BLaER1 treated with 17β-estradiol and CSF1 and Interleukin-3, amounts not matched to agents 10 nM and 100 nM (cell line): Measurements from ENCODE around the gene EEF1A2.

ENCODE experiments used
- H3K27ac ChIP-seq, 11 experiments: shearing (Covaris generic); formaldehyde crosslinking; 2 replicates each; pipeline ENCODE4 v1.8.1; 2022
- H3K27me3 ChIP-seq, 11 experiments: shearing (Covaris generic); formaldehyde crosslinking; 2 replicates each; pipeline ENCODE4 v1.8.1; 2022
- H3K36me3 ChIP-seq, 11 experiments: shearing (Covaris generic); formaldehyde crosslinking; 2 replicates each; pipeline ENCODE4 v1.8.1; 2022
- H3K4me1 ChIP-seq, 10 experiments: shearing (Covaris generic); formaldehyde crosslinking; 2 replicates each; pipeline ENCODE4 v1.8.1; 2022
- H3K4me2 ChIP-seq, 11 experiments: shearing (Covaris generic); formaldehyde crosslinking; 2 replicates each; pipeline ENCODE4 v1.8.1; 2022
- H3K4me3 ChIP-seq, 10 experiments: shearing (Covaris generic); formaldehyde crosslinking; 2 replicates each; pipeline ENCODE4 v1.8.1; 2022
- H3K9ac ChIP-seq, 11 experiments: shearing (Covaris generic); formaldehyde crosslinking; 2 replicates each; pipeline ENCODE4 v1.8.1; 2022
- H3K9me3 ChIP-seq, 11 experiments: shearing (Covaris generic); formaldehyde crosslinking; replicated peaks in 1 of 11; 2 replicates each; pipeline ENCODE4 v1.8.1; 2022
- H4K20me1 ChIP-seq, 11 experiments: shearing (Covaris generic); formaldehyde crosslinking; 2 replicates each; pipeline ENCODE4 v1.8.1; 2022
- Cebpa-rat ChIP-seq, 11 experiments: shearing (Covaris generic); IDR thresholded peaks; 2 replicates each; pipeline ENCODE4 v1.8.1; 2022

EEF1A2 gene

DNA sequence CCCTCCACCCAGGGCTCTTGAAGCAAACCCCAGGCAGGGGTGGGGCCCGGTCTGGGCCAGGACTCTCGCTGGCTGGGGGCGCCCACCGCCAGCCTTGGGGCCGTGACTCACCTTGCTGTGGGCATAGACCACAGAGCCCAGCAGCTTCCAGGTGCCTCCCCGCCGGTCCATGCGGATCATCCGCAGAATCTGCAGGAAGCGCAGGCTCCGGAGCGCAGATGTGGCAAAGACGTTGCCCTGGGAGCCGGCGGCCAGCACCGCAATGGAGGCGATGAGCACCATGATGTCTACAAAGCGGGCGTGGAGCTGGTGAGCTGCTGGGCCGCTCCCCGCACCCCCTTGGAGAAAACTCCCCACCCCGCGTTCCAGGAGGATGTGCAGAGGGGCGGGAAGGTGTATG, 54.3 kb downstream of the EEF1A2 start:
- Histone ChIP-seq H3K4me1 (peaks cover 44 to 88% (median 82%) of the 10 kb centered on the region in 10 experiments), H3K4me3 (peak overlapping the region in 5 of 10 experiments; percentile 29 to 54 (median 37); a peak in 4 of 20 replicates), H3K36me3 (no peaks in the 10 kb centered on the region), H3K27me3 (peaks cover 0 to 45% (median 7%) of the 10 kb centered on the region in 11 experiments; a peak in 13 of 22 replicates), H3K9me3 (no peaks in the 10 kb centered on the region), H3K27ac (peak overlapping the region in 5 of 11 experiments; percentile 63 to 76 (median 69); a peak in 9 of 22 replicates), H4K20me1 (peaks cover 0 to 33% (median 10%) of the 10 kb centered on the region in 11 experiments; a peak in 14 of 22 replicates), H3K4me2 (peak overlapping the region; percentile 66 to 99 (median 96)), H3K9ac (peak overlapping the region in 9 of 11 experiments; percentile 46 to 71 (median 61); a peak in 11 of 22 replicates)
- TF ChIP-seq Cebpa-rat (IDR thresholded peaks at IDR 0.05) = no peak

DNA sequence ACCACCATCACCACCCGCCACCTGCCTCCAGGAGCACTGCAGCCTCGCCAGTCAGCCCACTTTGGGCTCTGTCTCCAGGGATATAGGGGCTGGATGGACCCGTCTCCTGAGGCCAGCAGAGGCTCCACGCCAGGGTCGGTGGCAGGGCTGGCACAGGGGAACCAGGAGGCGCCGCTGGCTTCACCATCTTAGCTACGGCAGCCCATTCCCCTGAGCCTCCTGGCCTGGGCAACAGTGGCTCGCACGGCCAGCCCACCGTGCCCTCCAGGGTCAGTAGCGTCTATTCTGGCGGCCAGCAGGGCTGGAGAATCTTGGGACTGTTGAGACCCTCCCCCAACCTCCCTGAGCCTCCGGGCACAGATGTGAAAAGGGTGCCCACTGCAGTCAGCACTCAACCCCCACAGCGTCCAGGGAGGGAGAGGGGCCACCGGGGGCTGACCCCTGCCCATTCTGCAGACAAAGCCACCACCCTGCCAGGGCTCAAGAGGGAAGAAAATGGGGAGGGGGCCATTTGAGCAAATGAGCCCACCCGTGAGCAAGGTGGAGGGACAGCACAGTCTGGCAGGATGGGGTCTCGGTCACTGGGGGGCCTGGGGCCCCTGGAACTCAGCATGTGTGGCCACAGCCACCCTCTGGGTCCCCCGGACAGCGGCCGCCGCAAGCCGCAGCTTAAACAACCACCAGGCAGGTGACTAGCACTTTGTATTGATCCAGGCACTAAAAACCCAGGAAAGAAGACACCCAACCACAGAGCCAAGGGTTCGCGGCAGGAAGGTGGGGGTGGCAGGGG, 55.1 kb downstream of the EEF1A2 start:
- Histone ChIP-seq H3K4me2 (peak overlapping the region in 10 of 11 experiments; percentile 75 to 99 (median 96); a peak in 19 of 22 replicates), H3K4me3 (peak overlapping the region in 1 of 10 experiments; percentile 54; a peak in 1 of 20 replicates), H3K27ac (peak overlapping the region in 1 of 11 experiments; percentile 75; a peak in 2 of 22 replicates), H3K4me1 (peaks cover 44 to 91% (median 82%) of the 10 kb centered on the region in 10 experiments), H3K36me3 (no peaks in the 10 kb centered on the region), H3K9me3 (no peaks in the 10 kb centered on the region), H3K9ac (no peak overlapping the region), H4K20me1 (peaks cover 0 to 38% (median 12%) of the 10 kb centered on the region in 11 experiments; a peak in 14 of 22 replicates), H3K27me3 (peaks cover 0 to 43% (median 7%) of the 10 kb centered on the region in 11 experiments; a peak in 13 of 22 replicates)
- TF ChIP-seq Cebpa-rat (IDR thresholded peaks at IDR 0.05) = no peak

DNA sequence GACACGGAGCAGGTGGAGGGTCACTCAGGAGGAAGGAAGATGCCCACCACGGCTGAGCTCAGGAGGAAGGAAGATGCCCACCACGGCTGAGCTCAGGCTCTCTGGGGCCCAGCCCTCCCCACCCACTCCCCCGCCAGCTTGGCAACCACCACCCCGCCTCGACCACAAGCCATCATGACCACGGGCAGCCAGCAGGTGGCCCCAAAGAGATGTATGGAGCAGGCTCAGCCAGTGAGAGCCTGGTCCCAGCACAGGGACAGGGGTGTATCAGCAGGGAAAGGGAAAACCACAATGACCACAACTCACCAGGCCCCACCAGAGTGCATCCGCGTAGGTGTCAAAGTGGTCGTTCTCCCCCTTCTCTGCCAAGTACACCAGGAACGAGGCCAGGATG, 56.8 kb downstream of the EEF1A2 start:
- no peak for TF ChIP-seq Cebpa-rat (IDR thresholded peaks at IDR 0.05)

DNA sequence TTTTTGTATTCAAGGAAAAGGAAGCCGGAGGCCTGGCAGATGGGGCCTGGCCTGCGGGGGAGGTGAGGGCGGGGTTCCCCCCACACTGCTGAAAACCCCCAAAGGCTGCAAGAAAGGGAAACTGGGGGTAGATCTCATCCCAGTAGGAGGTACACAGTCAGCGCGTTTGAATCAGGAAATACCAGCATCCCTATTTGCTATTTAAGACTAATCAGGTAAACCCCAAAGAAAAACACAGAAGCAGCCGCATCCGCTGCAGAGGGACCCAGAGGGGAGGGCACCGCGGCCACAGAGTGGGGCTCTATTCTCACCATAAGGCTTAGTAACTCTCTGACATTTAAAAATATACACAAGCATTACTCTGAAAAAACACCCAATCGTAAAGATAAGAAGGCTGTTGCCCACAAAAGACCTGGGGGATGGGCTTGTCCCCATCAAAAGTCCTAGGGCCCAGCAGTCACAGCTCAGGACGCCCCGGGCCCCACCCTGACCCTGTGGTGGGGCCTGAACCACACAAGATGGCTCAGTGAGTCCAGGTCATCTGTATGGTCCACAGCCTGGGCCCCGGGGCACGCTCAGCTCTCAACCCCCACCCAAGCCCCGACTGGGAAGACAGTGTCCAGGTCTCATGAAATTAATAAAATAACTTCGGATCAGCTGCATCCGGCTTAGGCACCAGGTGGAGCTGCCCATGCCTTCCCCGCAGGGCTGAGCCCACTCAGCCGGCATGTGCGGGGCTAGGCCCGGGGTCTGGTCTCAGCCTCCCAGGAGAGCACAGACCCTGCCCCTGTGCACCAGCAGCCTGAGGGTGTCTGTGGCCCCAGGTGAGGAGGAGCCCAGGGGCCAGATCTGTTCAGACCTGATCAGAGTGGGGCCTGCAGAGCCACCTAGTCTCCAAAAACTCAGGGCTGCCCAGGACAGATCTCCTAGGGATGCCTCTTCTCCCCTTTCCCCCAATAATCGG, 57.5 kb downstream of the EEF1A2 start:
- TF ChIP-seq Cebpa-rat (IDR thresholded peaks at IDR 0.05) = no peak
- H3K4me3 ChIP-seq = peak overlapping the region in 3 of 10 experiments; percentile 6 to 27 (median 21); a peak in 2 of 20 replicates
- H3K4me1 ChIP-seq = peaks cover 35 to 87% (median 62%) of the 10 kb centered on the region in 10 experiments
- peak overlapping the region in 5 of 11 experiments; percentile 2 to 42 (median 36); a peak in 6 of 22 replicates for H3K27ac ChIP-seq
- no peaks in the 10 kb centered on the region for H3K36me3 ChIP-seq
- H3K4me2 ChIP-seq = peak overlapping the region; percentile 62 to 95 (median 84)
- H4K20me1 ChIP-seq = peaks cover 0 to 32% (median 12%) of the 10 kb centered on the region in 11 experiments; a peak in 14 of 22 replicates
- no peaks in the 10 kb centered on the region for H3K9me3 ChIP-seq
- peaks cover 0 to 21% (median 0%) of the 10 kb centered on the region in 11 experiments; a peak in 4 of 22 replicates for H3K27me3 ChIP-seq
- peak overlapping the region in 9 of 11 experiments; percentile 11 to 52 (median 46); a peak in 12 of 22 replicates for H3K9ac ChIP-seq

More for the DNA sequence above, 56.8 kb downstream of the EEF1A2 start:
- H3K27me3 ChIP-seq = peaks cover 0 to 26% (median 0%) of the 10 kb centered on the region in 11 experiments; a peak in 8 of 22 replicates
- H3K4me2 ChIP-seq = peak overlapping the region; percentile 62 to 95 (median 84)
- H3K4me1 ChIP-seq = peaks cover 41 to 90% (median 69%) of the 10 kb centered on the region in 10 experiments
- no peaks in the 10 kb centered on the region for H3K36me3 ChIP-seq
- peak overlapping the region in 2 of 11 experiments; percentile 36 to 42; a peak in 2 of 22 replicates for H3K27ac ChIP-seq
- H3K9me3 ChIP-seq = no peaks in the 10 kb centered on the region
- H3K9ac ChIP-seq = peak overlapping the region in 4 of 11 experiments; percentile 25 to 52 (median 50); a peak in 4 of 22 replicates
- peaks cover 0 to 32% (median 12%) of the 10 kb centered on the region in 11 experiments; a peak in 14 of 22 replicates for H4K20me1 ChIP-seq
- H3K4me3 ChIP-seq = peak overlapping the region in 1 of 10 experiments; percentile 27; a peak in 1 of 20 replicates

DNA sequence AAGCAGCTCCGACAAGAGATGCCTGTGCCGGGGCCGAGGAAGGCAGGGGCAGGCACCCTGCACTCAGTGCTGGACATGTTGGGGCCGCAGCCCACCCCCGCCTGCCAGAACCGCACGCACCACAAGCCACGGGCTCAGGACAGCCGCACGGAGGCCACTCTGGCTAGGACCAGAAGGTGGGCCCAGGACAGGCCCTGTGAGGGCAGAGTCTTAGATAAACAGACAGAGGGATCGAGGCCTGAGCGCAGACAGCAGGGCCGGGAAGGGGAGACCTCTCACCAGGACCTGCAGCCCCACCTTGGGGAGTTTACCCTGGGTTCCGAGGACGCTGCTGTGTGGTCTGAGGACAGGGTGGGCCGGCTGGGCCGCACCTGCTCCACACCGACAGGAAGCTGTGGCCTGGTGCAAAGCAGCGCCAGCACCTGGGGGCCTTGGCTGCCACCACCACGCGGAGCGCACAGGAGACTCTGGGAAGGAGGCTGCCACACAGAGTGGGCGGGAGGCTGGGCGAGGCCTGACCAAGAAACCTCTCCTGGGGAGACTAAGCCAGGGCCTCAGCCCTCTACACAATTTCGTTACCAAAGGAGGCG, 58.4 kb downstream of the EEF1A2 start:
- H3K27ac ChIP-seq = no peak overlapping the region
- peak overlapping the region in 10 of 11 experiments; percentile 81 to 95 (median 84); a peak in 19 of 22 replicates for H3K4me2 ChIP-seq
- peaks cover 0 to 25% (median 0%) of the 10 kb centered on the region in 11 experiments; a peak in 4 of 22 replicates for H3K27me3 ChIP-seq
- no peak for TF ChIP-seq Cebpa-rat (IDR thresholded peaks at IDR 0.05)
- H3K36me3 ChIP-seq = no peaks in the 10 kb centered on the region
- H3K9ac ChIP-seq = peak overlapping the region in 1 of 11 experiments; percentile 7; a peak in 2 of 22 replicates
- H4K20me1 ChIP-seq = peaks cover 0 to 32% (median 12%) of the 10 kb centered on the region in 11 experiments; a peak in 14 of 22 replicates
- no peak overlapping the region for H3K4me3 ChIP-seq
- peaks cover 25 to 87% (median 54%) of the 10 kb centered on the region in 10 experiments for H3K4me1 ChIP-seq
- no peaks in the 10 kb centered on the region for H3K9me3 ChIP-seq

DNA sequence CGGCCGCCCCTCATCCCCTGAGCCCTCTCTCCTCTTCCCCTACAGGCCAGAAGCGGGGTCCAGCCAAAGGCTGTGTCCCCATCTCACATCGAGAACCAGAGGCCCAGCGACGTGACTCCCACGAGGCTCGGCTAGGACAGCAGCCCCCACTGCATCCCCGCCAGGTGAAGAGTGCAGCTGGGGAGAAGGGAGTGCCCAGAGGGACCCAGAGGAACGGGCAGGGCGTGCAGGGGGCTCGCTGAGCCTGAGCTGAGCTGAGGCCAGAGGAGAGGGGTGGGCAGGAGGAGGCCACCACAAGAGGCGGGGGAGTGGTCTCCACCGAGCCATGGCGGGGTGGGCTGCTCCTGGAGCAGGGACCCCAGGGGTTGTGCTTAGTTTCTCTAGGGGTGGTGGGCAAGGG, 59.0 kb downstream of the EEF1A2 start:
- no peaks in the 10 kb centered on the region for H3K36me3 ChIP-seq
- peaks cover 19 to 87% (median 49%) of the 10 kb centered on the region in 10 experiments for H3K4me1 ChIP-seq
- H3K4me3 ChIP-seq = no peak overlapping the region
- no peaks in the 10 kb centered on the region for H3K9me3 ChIP-seq
- TF ChIP-seq Cebpa-rat (IDR thresholded peaks at IDR 0.05) = no peak
- H3K4me2 ChIP-seq = peak overlapping the region in 8 of 11 experiments; percentile 82 to 95 (median 85); a peak in 14 of 22 replicates
- H3K27me3 ChIP-seq = peaks cover 0 to 24% (median 0%) of the 10 kb centered on the region in 11 experiments; a peak in 4 of 22 replicates
- no peak overlapping the region for H3K27ac ChIP-seq
- H3K9ac ChIP-seq = peak overlapping the region in 1 of 11 experiments; percentile 29; a peak in 1 of 22 replicates
- H4K20me1 ChIP-seq = peaks cover 0 to 32% (median 12%) of the 10 kb centered on the region in 11 experiments; a peak in 14 of 22 replicates

DNA sequence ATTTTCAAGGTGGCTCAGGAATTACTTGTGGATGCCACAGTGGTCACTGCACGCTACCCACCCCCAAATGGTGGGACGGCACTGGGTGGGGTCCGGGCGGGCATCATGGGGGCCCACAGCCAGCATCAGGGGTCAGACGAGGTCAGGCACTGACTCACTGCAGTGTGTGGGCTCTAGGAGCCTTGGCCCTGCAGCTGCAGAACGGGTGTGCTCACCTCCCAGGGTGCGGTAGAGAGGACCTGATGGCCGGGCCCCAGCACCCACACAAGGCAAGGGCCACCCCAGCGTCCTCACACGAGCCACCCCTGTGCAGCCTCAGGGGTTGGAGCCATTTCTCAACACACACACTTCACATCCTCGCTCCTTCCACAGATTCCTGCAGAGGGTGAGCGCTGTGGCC, 60.8 kb downstream of the EEF1A2 start:
- TF ChIP-seq Cebpa-rat (IDR thresholded peaks at IDR 0.05) = no peak
- Histone ChIP-seq H4K20me1 (peaks cover 0 to 43% (median 15%) of the 10 kb centered on the region in 11 experiments; a peak in 14 of 22 replicates), H3K9ac (no peak overlapping the region), H3K27ac (no peak overlapping the region), H3K4me3 (no peak overlapping the region), H3K4me1 (peaks cover 31 to 90% (median 52%) of the 10 kb centered on the region in 10 experiments), H3K9me3 (no peaks in the 10 kb centered on the region), H3K27me3 (peaks cover 0 to 32% (median 14%) of the 10 kb centered on the region in 11 experiments; a peak in 15 of 22 replicates), H3K4me2 (peak overlapping the region in 2 of 11 experiments; percentile 12 to 40; a peak in 3 of 22 replicates), H3K36me3 (no peaks in the 10 kb centered on the region)
